ENCODE data around the gene TTC9.

DNA sequence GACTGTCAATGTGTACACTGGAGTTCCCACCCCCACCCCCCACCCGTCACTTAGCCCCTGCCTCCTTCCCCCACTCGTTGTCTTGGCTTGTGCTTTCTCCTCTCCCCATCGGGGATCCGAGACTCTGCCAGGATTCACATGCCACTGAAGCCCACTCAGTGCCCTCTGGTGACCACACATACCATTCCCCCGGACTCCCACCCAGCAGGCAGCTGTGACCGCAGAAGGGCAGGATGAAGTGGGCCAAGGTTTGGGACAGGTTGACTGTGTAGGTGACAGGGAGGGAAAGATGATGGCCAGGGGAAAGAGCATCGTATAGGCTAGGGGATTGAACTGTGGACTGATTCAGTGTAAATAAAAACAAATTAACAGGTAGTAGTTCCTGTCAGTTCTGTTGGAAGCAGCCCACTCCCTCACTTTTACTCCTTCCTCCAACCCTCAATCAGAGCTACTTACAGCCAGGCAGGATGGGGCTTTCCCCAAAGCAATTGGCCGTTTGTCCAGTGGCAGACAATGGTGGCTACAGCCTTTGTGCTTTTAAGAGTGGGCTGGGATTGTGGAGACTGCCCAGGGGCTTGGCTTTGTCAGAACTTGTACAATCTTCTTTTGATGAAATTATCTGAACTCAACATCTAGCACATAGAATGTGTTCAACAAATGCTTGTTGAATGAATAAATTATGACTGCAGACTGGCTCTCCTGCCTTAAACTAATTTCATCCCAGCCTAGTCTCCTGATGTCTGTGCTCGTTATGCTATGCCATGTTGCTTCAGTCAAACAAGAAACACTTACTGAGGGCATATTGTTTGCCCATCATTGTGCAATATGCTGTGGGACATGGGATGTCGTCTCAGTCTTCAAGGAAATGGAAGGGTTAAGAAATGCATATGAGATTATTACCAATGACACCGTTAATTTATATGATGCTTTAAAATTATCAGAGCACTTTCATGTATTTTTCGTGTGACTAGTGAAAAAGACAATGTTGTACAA lies 30.2 kb downstream of the TTC9 start:
- TF ChIP-seq, protein P1, sequence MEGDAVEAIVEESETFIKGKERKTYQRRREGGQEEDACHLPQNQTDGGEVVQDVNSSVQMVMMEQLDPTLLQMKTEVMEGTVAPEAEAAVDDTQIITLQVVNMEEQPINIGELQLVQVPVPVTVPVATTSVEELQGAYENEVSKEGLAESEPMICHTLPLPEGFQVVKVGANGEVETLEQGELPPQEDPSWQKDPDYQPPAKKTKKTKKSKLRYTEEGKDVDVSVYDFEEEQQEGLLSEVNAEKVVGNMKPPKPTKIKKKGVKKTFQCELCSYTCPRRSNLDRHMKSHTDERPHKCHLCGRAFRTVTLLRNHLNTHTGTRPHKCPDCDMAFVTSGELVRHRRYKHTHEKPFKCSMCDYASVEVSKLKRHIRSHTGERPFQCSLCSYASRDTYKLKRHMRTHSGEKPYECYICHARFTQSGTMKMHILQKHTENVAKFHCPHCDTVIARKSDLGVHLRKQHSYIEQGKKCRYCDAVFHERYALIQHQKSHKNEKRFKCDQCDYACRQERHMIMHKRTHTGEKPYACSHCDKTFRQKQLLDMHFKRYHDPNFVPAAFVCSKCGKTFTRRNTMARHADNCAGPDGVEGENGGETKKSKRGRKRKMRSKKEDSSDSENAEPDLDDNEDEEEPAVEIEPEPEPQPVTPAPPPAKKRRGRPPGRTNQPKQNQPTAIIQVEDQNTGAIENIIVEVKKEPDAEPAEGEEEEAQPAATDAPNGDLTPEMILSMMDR (IDR thresholded peaks at IDR 0.05) = no peak
- TF ChIP-seq, protein P2, sequence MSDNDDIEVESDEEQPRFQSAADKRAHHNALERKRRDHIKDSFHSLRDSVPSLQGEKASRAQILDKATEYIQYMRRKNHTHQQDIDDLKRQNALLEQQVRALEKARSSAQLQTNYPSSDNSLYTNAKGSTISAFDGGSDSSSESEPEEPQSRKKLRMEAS (CRISPR knock-in tag; IDR thresholded peaks at IDR 0.05) = no peak
- TF ChIP-seq JUN (CRISPR knock-in tag; IDR thresholded peaks at IDR 0.05) = no peak
- TF ChIP-seq, protein P3, sequence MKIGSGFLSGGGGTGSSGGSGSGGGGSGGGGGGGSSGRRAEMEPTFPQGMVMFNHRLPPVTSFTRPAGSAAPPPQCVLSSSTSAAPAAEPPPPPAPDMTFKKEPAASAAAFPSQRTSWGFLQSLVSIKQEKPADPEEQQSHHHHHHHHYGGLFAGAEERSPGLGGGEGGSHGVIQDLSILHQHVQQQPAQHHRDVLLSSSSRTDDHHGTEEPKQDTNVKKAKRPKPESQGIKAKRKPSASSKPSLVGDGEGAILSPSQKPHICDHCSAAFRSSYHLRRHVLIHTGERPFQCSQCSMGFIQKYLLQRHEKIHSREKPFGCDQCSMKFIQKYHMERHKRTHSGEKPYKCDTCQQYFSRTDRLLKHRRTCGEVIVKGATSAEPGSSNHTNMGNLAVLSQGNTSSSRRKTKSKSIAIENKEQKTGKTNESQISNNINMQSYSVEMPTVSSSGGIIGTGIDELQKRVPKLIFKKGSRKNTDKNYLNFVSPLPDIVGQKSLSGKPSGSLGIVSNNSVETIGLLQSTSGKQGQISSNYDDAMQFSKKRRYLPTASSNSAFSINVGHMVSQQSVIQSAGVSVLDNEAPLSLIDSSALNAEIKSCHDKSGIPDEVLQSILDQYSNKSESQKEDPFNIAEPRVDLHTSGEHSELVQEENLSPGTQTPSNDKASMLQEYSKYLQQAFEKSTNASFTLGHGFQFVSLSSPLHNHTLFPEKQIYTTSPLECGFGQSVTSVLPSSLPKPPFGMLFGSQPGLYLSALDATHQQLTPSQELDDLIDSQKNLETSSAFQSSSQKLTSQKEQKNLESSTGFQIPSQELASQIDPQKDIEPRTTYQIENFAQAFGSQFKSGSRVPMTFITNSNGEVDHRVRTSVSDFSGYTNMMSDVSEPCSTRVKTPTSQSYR (CRISPR knock-in tag; IDR thresholded peaks at IDR 0.05) = no peak
- no peak for TF ChIP-seq CREM (CRISPR knock-in tag; IDR thresholded peaks at IDR 0.05)
- no peak for TF ChIP-seq FOXJ3 (CRISPR knock-in tag; IDR thresholded peaks at IDR 0.05; ENCODE audit: borderline replicate concordance)
- TF ChIP-seq, protein P4, sequence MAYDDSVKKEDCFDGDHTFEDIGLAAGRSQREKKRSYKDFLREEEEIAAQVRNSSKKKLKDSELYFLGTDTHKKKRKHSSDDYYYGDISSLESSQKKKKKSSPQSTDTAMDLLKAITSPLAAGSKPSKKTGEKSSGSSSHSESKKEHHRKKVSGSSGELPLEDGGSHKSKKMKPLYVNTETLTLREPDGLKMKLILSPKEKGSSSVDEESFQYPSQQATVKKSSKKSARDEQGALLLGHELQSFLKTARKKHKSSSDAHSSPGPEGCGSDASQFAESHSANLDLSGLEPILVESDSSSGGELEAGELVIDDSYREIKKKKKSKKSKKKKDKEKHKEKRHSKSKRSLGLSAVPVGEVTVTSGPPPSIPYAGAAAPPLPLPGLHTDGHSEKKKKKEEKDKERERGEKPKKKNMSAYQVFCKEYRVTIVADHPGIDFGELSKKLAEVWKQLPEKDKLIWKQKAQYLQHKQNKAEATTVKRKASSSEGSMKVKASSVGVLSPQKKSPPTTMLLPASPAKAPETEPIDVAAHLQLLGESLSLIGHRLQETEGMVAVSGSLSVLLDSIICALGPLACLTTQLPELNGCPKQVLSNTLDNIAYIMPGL (CRISPR knock-in tag; IDR thresholded peaks at IDR 0.05) = no peak
- no peak for TF ChIP-seq RORB (CRISPR knock-in tag; IDR thresholded peaks at IDR 0.05)
- TF ChIP-seq, protein P5, sequence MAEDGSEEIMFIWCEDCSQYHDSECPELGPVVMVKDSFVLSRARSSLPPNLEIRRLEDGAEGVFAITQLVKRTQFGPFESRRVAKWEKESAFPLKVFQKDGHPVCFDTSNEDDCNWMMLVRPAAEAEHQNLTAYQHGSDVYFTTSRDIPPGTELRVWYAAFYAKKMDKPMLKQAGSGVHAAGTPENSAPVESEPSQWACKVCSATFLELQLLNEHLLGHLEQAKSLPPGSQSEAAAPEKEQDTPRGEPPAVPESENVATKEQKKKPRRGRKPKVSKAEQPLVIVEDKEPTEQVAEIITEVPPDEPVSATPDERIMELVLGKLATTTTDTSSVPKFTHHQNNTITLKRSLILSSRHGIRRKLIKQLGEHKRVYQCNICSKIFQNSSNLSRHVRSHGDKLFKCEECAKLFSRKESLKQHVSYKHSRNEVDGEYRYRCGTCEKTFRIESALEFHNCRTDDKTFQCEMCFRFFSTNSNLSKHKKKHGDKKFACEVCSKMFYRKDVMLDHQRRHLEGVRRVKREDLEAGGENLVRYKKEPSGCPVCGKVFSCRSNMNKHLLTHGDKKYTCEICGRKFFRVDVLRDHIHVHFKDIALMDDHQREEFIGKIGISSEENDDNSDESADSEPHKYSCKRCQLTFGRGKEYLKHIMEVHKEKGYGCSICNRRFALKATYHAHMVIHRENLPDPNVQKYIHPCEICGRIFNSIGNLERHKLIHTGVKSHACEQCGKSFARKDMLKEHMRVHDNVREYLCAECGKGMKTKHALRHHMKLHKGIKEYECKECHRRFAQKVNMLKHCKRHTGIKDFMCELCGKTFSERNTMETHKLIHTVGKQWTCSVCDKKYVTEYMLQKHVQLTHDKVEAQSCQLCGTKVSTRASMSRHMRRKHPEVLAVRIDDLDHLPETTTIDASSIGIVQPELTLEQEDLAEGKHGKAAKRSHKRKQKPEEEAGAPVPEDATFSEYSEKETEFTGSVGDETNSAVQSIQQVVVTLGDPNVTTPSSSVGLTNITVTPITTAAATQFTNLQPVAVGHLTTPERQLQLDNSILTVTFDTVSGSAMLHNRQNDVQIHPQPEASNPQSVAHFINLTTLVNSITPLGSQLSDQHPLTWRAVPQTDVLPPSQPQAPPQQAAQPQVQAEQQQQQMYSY (CRISPR knock-in tag; IDR thresholded peaks at IDR 0.05) = no peak
- TF ChIP-seq NR2C2 (CRISPR knock-in tag; IDR thresholded peaks at IDR 0.05) = no peak

Measured in WTC11 (cell line).